Pancreas (tissue), 10 donors: ENCODE data around the gene GPR146. TPM values are rescaled to one million over a fixed set of nuclear protein-coding genes. Genes with fewer than 3 reads are reported as not detected.

Source experiments
- ATAC-seq, 4 donors: fragments of 200-7000 bp; cut with Tn5 transposase; one replicate each; pipeline versions ENCODE4 v1.8.0 to v1.9.1; 2020; ENCODE audit warnings: mild to moderate bottlenecking in 4 of 4, moderate library complexity in 4 of 4
- DNase-seq, 6 donors: peaks; one replicate each; pipeline ENCODE4 v3.0.0-alpha.2; 2020
- FAIRE-seq: peaks from 2 replicates; lab custom pipeline; 2012; peaks lifted over from hg19 to GRCh38; lab: Jason Lieb, UNC
- H3K27ac ChIP-seq, 4 donors: fragments of 200-600 bp; sonication (generic); 1 replicate in 3 of 4; 2 replicates in 1 of 4; pipeline versions ENCODE4 v1.5.0 to v1.8.0; 2020
- H3K27me3 ChIP-seq, 4 donors: fragments of 200-600 bp; one replicate each; pipeline ENCODE4 v1.8.0; 2021
- H3K36me3 ChIP-seq, 3 donors: fragments of 200-600 bp; sonication (generic) in 1 of 3; one replicate each; pipeline versions ENCODE4 v1.5.0 to v1.8.0; 2020 to 2021
- H3K4me1 ChIP-seq, 3 donors: fragments of 200-600 bp; one replicate each; pipeline ENCODE4 v1.8.0; 2021
- H3K4me3 ChIP-seq, 4 donors: fragments of 200-600 bp; sonication (generic) in 2 of 4; one replicate each; pipeline versions ENCODE4 v1.5.0 to v1.8.0; 2020 to 2021
- H3K9me3 ChIP-seq, 4 donors: fragments of 200-600 bp; one replicate each; pipeline ENCODE4 v1.8.0; 2021
- CTCF ChIP-seq, 4 donors: fragments of 200-600 bp; sonication (generic) in 3 of 4; IDR thresholded peaks; one replicate each; pipeline versions ENCODE4 v1.5.0 to v1.8.0; 2021; ENCODE audit warnings: antibody characterized with exemption in 4 of 4
- WGBS, 2 donors: extraction: QIAGEN DNeasy Blood & Tissue Kit; methylation state at CpG; one replicate each; pipeline ENCODE4 v1.1.7; 2013; 5-methylcytosine and 5-hydroxymethylcytosine counted together
- intact Hi-C, 3 donors: fragments of 100-400 bp; cut with DNase I; formaldehyde crosslinking; loops; one replicate each; pipeline versions ENCODE4 v1.11.1 to v1.14.2; 2022
- polyA plus RNA-seq, 2 donors: library from polyadenylated mRNA; stranded (reverse); fragments of 200-250 nt; gene quantifications; one replicate each; pipeline ENCODE4 v1.2.3, GENCODE V29; 2013
- total RNA-seq, 6 donors: library from RNA; stranded (reverse); fragmentation: NEBNext Ultra II Directional in 4 of 6; extraction: Animal tissue kit (Norgen Biotek cat#: 25700) in 4 of 6; gene quantifications; one replicate each; pipeline versions ENCODE4 v1.2.1 to v1.2.4, GENCODE V29; 2021 to 2023
- donor health status: healthy with polysubstance abuse.
- donor health status: DM: no; HTN: no; CAD: no; lungs with moderate emphysema.
- donor health status: DM: no; HTN: no; CAD: no.
- donor health status: control.
- donor health status: control.
- donor health status: Bipolar disorder and iron deficiency.
- donor health status: DM: yes; HTN: yes; CAD: no.
- donor health status: DM: no; HTN: no; CAD: no.
- donor health status: DM: no; HTN: no; CAD: no.
- donor health status: DM: yes; HTN: yes; CAD: no.

GPR146 gene
- total and polyA plus RNA-seq, 8 donors: 3.4 to 6.5 (median 4.1) TPM

DNA sequence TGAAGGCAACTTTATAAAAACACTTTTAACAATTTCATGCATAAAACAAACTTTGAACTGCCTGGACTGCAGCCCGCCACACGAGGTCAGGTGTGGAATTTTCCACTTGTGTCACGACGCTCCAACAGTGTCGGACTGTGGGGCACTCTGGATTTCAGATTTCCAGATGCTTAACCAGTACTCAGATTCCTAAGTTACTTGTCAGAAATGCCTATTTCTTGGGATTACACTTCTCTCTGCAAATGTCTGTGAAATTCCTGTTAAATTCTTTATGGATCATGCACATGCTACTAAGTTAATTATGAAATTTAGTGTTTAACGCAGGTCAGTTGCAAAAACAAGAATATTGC lies 43.1 kb downstream of the GPR146 start:
- DNase-seq: no peak
- 10 to 24% methylated on average over 6 of the region's 6 CpGs for WGBS, 2 donors
- no peaks in the 10 kb centered on the region for H3K9me3 ChIP-seq
- H3K36me3 ChIP-seq: no peaks in the 10 kb centered on the region
- no peaks in the 10 kb centered on the region for H3K27me3 ChIP-seq
- no peak for TF ChIP-seq CTCF (IDR thresholded peaks at IDR 0.05)
- peak overlapping the region in 3 of 4 donors; percentile 15 to 34 (median 31) for H3K4me3 ChIP-seq
- intact Hi-C loops: no loop called here
- peak in 2 of 4 donors; percentile 4 to 14 for ATAC-seq
- H3K27ac ChIP-seq: no peak overlapping the region
- FAIRE-seq: no peak
- peaks cover 9 to 19% (median 13%) of the 10 kb centered on the region in 3 donors for H3K4me1 ChIP-seq

DNA sequence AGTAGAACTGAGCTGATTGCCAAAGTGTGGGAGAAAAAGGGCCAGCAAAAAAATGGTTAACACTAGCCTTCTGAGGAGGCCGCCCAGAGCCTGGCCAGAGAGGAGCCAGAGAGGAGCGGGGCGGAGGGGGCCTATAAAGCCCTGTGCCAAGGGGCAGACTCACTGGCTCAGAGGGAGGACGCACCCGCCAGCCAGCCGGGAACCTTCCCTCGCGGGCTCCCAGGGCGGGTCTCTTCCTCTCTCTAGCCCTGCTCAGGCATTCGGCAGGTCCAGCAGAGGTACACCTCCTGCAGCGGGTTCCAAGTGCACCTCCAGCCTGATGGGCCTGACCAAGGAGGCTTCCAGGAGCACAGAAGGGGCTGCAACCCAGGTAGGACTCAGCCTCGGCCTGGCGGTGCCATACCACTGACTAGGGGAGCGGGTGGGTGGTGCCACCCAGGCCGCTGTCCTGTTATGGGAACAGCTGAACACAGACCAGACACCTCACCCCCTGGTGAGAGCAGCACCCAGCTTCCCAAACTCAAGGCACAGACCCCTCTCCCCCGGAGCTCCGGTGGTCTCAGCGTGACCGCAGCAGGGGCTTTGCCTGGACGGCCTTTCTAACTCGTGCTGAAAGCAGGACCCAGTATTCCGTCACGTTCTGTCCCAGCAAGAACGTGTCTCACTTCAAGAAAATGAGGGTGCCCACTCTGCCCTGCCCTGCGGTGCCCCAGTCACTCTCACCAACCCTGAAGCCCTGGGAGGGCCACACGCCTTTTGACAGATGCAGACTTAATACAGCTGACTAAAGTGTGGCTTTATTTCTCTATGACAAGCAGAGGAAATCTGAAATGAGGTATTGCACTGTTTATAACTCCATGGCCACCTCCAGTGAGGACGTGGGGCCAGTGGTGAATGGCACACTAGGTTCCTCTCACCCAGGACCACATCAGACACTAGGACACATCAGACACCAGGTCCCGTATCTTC lies 43.9 kb downstream of the GPR146 start, which contains the start of gene GPER1:
Gene GPER1, plus strand, starts transcription at position 162 of the 969 bp plus-strand sequence. CDS start 3,616 bp downstream, outside the sequence.
- Histone ChIP-seq H3K4me3 (peak within 1 kb of the TSS in 3 of 4 donors; percentile 15 to 34 (median 31)), H3K36me3 (no peaks in the 10 kb centered on the region), H3K9me3 (no peaks in the 10 kb centered on the region), H3K27ac (peak within 1 kb of the TSS in 1 of 4 donors; percentile 36), H3K4me1 (peaks cover 9 to 19% (median 13%) of the 10 kb centered on the region in 3 donors), H3K27me3 (no peaks in the 10 kb centered on the region)
- DNase-seq (peak; percentile 48 to 86 (median 66)), FAIRE-seq (no peak), ATAC-seq (peak; percentile 80 to 89 (median 84))
- intact Hi-C loops: no loop called here
- WGBS, 2 donors: 33 to 52% methylated on average over 26 to 28 of the region's 28 CpGs
- TF ChIP-seq CTCF (IDR thresholded peaks at IDR 0.05): no peak

DNA sequence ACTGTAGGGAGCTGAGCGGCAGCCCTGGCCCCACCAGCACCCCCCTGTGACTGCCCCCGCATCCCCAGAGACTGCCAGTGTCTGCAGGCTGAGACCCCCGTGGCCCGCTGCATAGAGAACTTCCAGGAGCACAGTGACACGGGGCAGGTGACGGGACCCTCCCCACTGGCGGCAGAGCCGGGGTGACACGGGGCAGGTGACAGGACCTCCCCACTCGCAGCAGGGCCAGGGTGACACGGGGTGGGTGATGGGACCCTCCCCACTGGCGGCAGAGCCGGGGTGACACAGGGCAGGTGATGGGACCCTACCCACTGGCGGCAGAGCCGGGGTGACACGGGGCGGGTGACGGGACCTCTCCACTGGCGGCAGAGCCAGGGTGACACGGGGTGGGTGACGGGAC lies 45.9 kb downstream of the GPR146 start:
- no peak for TF ChIP-seq CTCF (IDR thresholded peaks at IDR 0.05)
- intact Hi-C loops: no loop called here
- no peaks in the 10 kb centered on the region for H3K9me3 ChIP-seq
- ATAC-seq: no peak
- H3K27ac ChIP-seq: no peak overlapping the region
- no peaks in the 10 kb centered on the region for H3K36me3 ChIP-seq
- peaks cover 9 to 19% (median 13%) of the 10 kb centered on the region in 3 donors for H3K4me1 ChIP-seq
- no peak for FAIRE-seq
- DNase-seq: no peak
- H3K4me3 ChIP-seq: no peak overlapping the region
- WGBS, 2 donors: 90 to 91% methylated on average over 21 of the region's 21 CpGs
- no peaks in the 10 kb centered on the region for H3K27me3 ChIP-seq

GRCh38 chr7:1090686-1091643 lies 46.6 kb downstream of the GPR146 start:
- Histone ChIP-seq H3K36me3 (no peaks in the 10 kb centered on the region), H3K4me1 (peaks cover 9 to 19% (median 13%) of the 10 kb centered on the region in 3 donors), H3K27me3 (no peaks in the 10 kb centered on the region), H3K27ac (no peak overlapping the region), H3K4me3 (no peak overlapping the region), H3K9me3 (no peaks in the 10 kb centered on the region)
- no peak for TF ChIP-seq CTCF (IDR thresholded peaks at IDR 0.05)
- ATAC-seq (no peak), DNase-seq (no peak), FAIRE-seq (no peak)
- intact Hi-C loops: no loop called here
- WGBS, 2 donors: 86 to 88% methylated on average over 28 of the region's 28 CpGs
